Mammary epithelial cell (primary cell): Measurements from ENCODE around the gene PDZK1IP1.
"Not testable (repeated sequence)": the region's sequence is repeated elsewhere in the genome, so short reads cannot be mapped to it uniquely, and the experiment has no call there.

Source experiments
- EZH2 ChIP-seq: IDR thresholded peaks from 2 replicates; pipeline ENCODE4 v1.6.1; 2012; ENCODE audit warnings: low read length, inconsistent platforms, borderline replicate concordance
- TF ChIP-seq, protein P1 (sequence below), 2 donors: IDR thresholded peaks in 1 of 2; conservative IDR thresholded peaks in 1 of 2; 2 replicates each; pipeline ENCODE4 v1.5.1; 2011 to 2012; ENCODE audit warnings: inconsistent platforms in 2 of 2, low read length in 2 of 2, mild to moderate bottlenecking in 2 of 2, control low read depth in 1 of 2, low read depth in 1 of 2; ENCODE audit not compliant: insufficient read depth in 1 of 2; ENCODE audit errors: extremely low read depth in 1 of 2

DNA sequence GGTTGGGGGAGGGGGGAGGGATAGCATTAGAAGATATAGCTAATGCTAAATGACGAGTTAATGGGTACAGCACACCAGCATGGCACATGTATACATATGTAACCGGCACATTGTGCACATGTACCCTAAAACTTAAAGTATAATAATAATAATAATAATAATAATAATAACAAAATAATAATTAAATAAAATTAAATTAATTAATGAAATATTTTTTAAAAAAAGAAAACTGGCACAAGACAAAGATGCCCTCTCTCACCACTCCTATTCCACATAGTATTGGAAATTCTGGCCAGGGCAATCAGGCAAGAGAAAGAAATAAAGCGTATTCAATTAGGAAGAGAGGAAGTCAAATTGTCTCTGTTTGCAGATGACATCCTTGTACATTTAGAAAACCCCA lies 31.9 kb downstream of the PDZK1IP1 start:
- TF ChIP-seq, protein P1, sequence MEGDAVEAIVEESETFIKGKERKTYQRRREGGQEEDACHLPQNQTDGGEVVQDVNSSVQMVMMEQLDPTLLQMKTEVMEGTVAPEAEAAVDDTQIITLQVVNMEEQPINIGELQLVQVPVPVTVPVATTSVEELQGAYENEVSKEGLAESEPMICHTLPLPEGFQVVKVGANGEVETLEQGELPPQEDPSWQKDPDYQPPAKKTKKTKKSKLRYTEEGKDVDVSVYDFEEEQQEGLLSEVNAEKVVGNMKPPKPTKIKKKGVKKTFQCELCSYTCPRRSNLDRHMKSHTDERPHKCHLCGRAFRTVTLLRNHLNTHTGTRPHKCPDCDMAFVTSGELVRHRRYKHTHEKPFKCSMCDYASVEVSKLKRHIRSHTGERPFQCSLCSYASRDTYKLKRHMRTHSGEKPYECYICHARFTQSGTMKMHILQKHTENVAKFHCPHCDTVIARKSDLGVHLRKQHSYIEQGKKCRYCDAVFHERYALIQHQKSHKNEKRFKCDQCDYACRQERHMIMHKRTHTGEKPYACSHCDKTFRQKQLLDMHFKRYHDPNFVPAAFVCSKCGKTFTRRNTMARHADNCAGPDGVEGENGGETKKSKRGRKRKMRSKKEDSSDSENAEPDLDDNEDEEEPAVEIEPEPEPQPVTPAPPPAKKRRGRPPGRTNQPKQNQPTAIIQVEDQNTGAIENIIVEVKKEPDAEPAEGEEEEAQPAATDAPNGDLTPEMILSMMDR (conservative IDR thresholded peaks at IDR 0.05 in 1 of 2, IDR thresholded peaks at IDR 0.05 in 1 of 2; ENCODE audit: extremely low read depth in 1 of 2, insufficient read depth in 1 of 2, low read depth in 1 of 2, low read length in 2 of 2) = not testable (repeated sequence)
- not testable (repeated sequence) for TF ChIP-seq EZH2
